ENCODE data around the gene INCENP. TPM values are rescaled to one million over a fixed set of nuclear protein-coding genes. Genes with fewer than 3 reads are reported as not detected.

INCENP gene
- total RNA-seq, 1 experiment from 2014 or later: 48.8 TPM

- no peak overlapping the region for H3K9ac ChIP-seq (ENCODE audit: low read length)
- no peaks in the 10 kb centered on the region for H3K79me2 ChIP-seq (ENCODE audit: low read length)
- H3K4me3 ChIP-seq (ENCODE audit: low read length): no peak overlapping the region
- no peaks in the 10 kb centered on the region for H3K9me2 ChIP-seq (replicated peaks; ENCODE audit: insufficient read depth, low read length)
- no peaks in the 10 kb centered on the region for H4K20me1 ChIP-seq (ENCODE audit: insufficient read depth, low read depth, low read length)
- no peak overlapping the region for H3K27ac ChIP-seq (ENCODE audit: low read length)
- 0 out of 2 replicates have a peak, but pooled peaks cover 3% of the 10 kb centered on the region for H3K36me3 ChIP-seq (ENCODE audit: insufficient read depth, low read length)
- no peaks in the 10 kb centered on the region; the same call in 1 of the 2 replicates for H3K4me1 ChIP-seq (ENCODE audit: low read length)
- H3K27me3 ChIP-seq (ENCODE audit: low read length): 0 out of 2 replicates have a peak, but pooled peaks cover 2% of the 10 kb centered on the region
- no peak for DNase-seq
- peaks cover 8% of the 10 kb centered on the region; the same call in 1 of the 2 replicates for H3K9me3 ChIP-seq (ENCODE audit: low read length)
- no peak overlapping the region for H3K4me2 ChIP-seq (ENCODE audit: low read depth, low read length, poor library complexity, severe bottlenecking)
- no peak overlapping the region for H2AFZ ChIP-seq (ENCODE audit: low read length)
These were observed 7.4 kb upstream of the INCENP start for GRCh38 chr11:62116451-62116850.

GRCh38 chr11:62119569-62119968 is 4.2 kb upstream of the INCENP start:
- Histone ChIP-seq H3K4me2 (ENCODE audit: low read depth, low read length, poor library complexity, severe bottlenecking) (no peak overlapping the region), H3K9me3 (ENCODE audit: low read length) (peaks cover 8% of the 10 kb centered on the region; the same call in 1 of the 2 replicates), H3K27ac (ENCODE audit: low read length) (no peak overlapping the region), H3K9ac (ENCODE audit: low read length) (no peak overlapping the region), H3K36me3 (ENCODE audit: insufficient read depth, low read length) (0 out of 2 replicates have a peak, but pooled peaks cover 3% of the 10 kb centered on the region), H3K4me1 (ENCODE audit: low read length) (peaks cover 7% of the 10 kb centered on the region), H3K27me3 (ENCODE audit: low read length) (0 out of 2 replicates have a peak, but pooled peaks cover 2% of the 10 kb centered on the region), H3K9me2 (replicated peaks; ENCODE audit: insufficient read depth, low read length) (no peaks in the 10 kb centered on the region), H2AFZ (ENCODE audit: low read length) (no peak overlapping the region), H3K79me2 (ENCODE audit: low read length) (peaks cover 8% of the 10 kb centered on the region), H4K20me1 (ENCODE audit: insufficient read depth, low read depth, low read length) (0 out of 2 replicates have a peak, but pooled peaks cover under 1% of the 10 kb centered on the region), H3K4me3 (ENCODE audit: low read length) (no peak overlapping the region)
- DNase-seq: no peak

GRCh38 chr11:62120001-62120400 is 3.8 kb upstream of the INCENP start:
- no peak for DNase-seq
- no peaks in the 10 kb centered on the region for H3K9me2 ChIP-seq (replicated peaks; ENCODE audit: insufficient read depth, low read length)

GRCh38 chr11:62120431-62120830 is 3.4 kb upstream of the INCENP start:
- Histone ChIP-seq H3K27ac (ENCODE audit: low read length) (no peak overlapping the region), H2AFZ (ENCODE audit: low read length) (no peak overlapping the region)
- DNase-seq: no peak

More at GRCh38 chr11:62120001-62120400, 3.8 kb upstream of the INCENP start:
- H2AFZ ChIP-seq (ENCODE audit: low read length): no peak overlapping the region
- no peak overlapping the region for H3K27ac ChIP-seq (ENCODE audit: low read length)
- no peak overlapping the region for H3K4me3 ChIP-seq (ENCODE audit: low read length)
- H3K4me2 ChIP-seq (ENCODE audit: low read depth, low read length, poor library complexity, severe bottlenecking): no peak overlapping the region
- no peak overlapping the region for H3K9ac ChIP-seq (ENCODE audit: low read length)
- peaks cover 5% of the 10 kb centered on the region; the same call in 1 of the 2 replicates for H4K20me1 ChIP-seq (ENCODE audit: insufficient read depth, low read depth, low read length)
- H3K9me3 ChIP-seq (ENCODE audit: low read length): peaks cover 8% of the 10 kb centered on the region; the same call in 1 of the 2 replicates
- H3K79me2 ChIP-seq (ENCODE audit: low read length): peaks cover 12% of the 10 kb centered on the region
- H3K27me3 ChIP-seq (ENCODE audit: low read length): 0 out of 2 replicates have a peak, but pooled peaks cover 2% of the 10 kb centered on the region
- H3K36me3 ChIP-seq (ENCODE audit: insufficient read depth, low read length): 0 out of 2 replicates have a peak, but pooled peaks cover 3% of the 10 kb centered on the region
- peaks cover 9% of the 10 kb centered on the region for H3K4me1 ChIP-seq (ENCODE audit: low read length)

GRCh38 chr11:62122076-62122475 is 1.7 kb upstream of the INCENP start:
- Histone ChIP-seq H3K27ac (ENCODE audit: low read length) (no peak overlapping the region), H3K4me2 (ENCODE audit: low read depth, low read length, poor library complexity, severe bottlenecking) (no peak overlapping the region), H3K9me3 (ENCODE audit: low read length) (no peaks in the 10 kb centered on the region), H4K20me1 (ENCODE audit: insufficient read depth, low read depth, low read length) (peaks cover 13% of the 10 kb centered on the region; the same call in 1 of the 2 replicates), H3K27me3 (ENCODE audit: low read length) (no peaks in the 10 kb centered on the region), H2AFZ (ENCODE audit: low read length) (no peak overlapping the region), H3K4me1 (ENCODE audit: low read length) (peaks cover 26% of the 10 kb centered on the region), H3K36me3 (ENCODE audit: insufficient read depth, low read length) (no peaks in the 10 kb centered on the region), H3K9ac (ENCODE audit: low read length) (no peak overlapping the region), H3K4me3 (ENCODE audit: low read length) (no peak overlapping the region), H3K9me2 (replicated peaks; ENCODE audit: insufficient read depth, low read length) (no peaks in the 10 kb centered on the region), H3K79me2 (ENCODE audit: low read length) (peaks cover 33% of the 10 kb centered on the region)
- peak; percentile 61 for DNase-seq

More at GRCh38 chr11:62120431-62120830, 3.4 kb upstream of the INCENP start:
- H3K36me3 ChIP-seq (ENCODE audit: insufficient read depth, low read length): 0 out of 2 replicates have a peak, but pooled peaks cover 3% of the 10 kb centered on the region
- H4K20me1 ChIP-seq (ENCODE audit: insufficient read depth, low read depth, low read length): peaks cover 7% of the 10 kb centered on the region; the same call in 1 of the 2 replicates
- H3K79me2 ChIP-seq (ENCODE audit: low read length): peaks cover 16% of the 10 kb centered on the region
- H3K27me3 ChIP-seq (ENCODE audit: low read length): 0 out of 2 replicates have a peak, but pooled peaks cover 2% of the 10 kb centered on the region
- H3K9me3 ChIP-seq (ENCODE audit: low read length): peaks cover 8% of the 10 kb centered on the region; the same call in 1 of the 2 replicates
- no peak overlapping the region for H3K9ac ChIP-seq (ENCODE audit: low read length)
- no peaks in the 10 kb centered on the region for H3K9me2 ChIP-seq (replicated peaks; ENCODE audit: insufficient read depth, low read length)
- H3K4me1 ChIP-seq (ENCODE audit: low read length): peaks cover 13% of the 10 kb centered on the region
- no peak overlapping the region for H3K4me3 ChIP-seq (ENCODE audit: low read length)
- no peak overlapping the region for H3K4me2 ChIP-seq (ENCODE audit: low read depth, low read length, poor library complexity, severe bottlenecking)

- DNase-seq: peak; percentile 72
- peak overlapping the region; percentile 91 for H3K9ac ChIP-seq (ENCODE audit: low read length)
- H3K4me1 ChIP-seq (ENCODE audit: low read length): peaks cover 26% of the 10 kb centered on the region
- H3K4me3 ChIP-seq (ENCODE audit: low read length): peak overlapping the region; percentile 82
- peaks cover 4% of the 10 kb centered on the region; the same call in 1 of the 2 replicates for H3K36me3 ChIP-seq (ENCODE audit: insufficient read depth, low read length)
- peaks cover 56% of the 10 kb centered on the region for H3K79me2 ChIP-seq (ENCODE audit: low read length)
- H3K9me3 ChIP-seq (ENCODE audit: low read length): no peaks in the 10 kb centered on the region
- H3K9me2 ChIP-seq (replicated peaks; ENCODE audit: insufficient read depth, low read length): no peaks in the 10 kb centered on the region
- peak overlapping the region; percentile 20; the same call in 1 of the 2 replicates for H2AFZ ChIP-seq (ENCODE audit: low read length)
- H4K20me1 ChIP-seq (ENCODE audit: insufficient read depth, low read depth, low read length): peaks cover 18% of the 10 kb centered on the region; the same call in 1 of the 2 replicates
- H3K4me2 ChIP-seq (ENCODE audit: low read depth, low read length, poor library complexity, severe bottlenecking): peak overlapping the region; percentile 91
- no peaks in the 10 kb centered on the region for H3K27me3 ChIP-seq (ENCODE audit: low read length)
- peak overlapping the region; percentile 51; the same call in 1 of the 2 replicates for H3K27ac ChIP-seq (ENCODE audit: low read length)
These were observed 639 bp downstream of the INCENP start for GRCh38 chr11:62124186-62125113.

GRCh38 chr11:62125316-62125715 is 1.5 kb downstream of the INCENP start:
- peak; percentile 58 for DNase-seq
- no peak overlapping the region for H2AFZ ChIP-seq (ENCODE audit: low read length)
- peaks cover 26% of the 10 kb centered on the region for H3K4me1 ChIP-seq (ENCODE audit: low read length)
- peak overlapping the region; percentile 91 for H3K9ac ChIP-seq (ENCODE audit: low read length)
- peak overlapping the region; percentile 91 for H3K4me2 ChIP-seq (ENCODE audit: low read depth, low read length, poor library complexity, severe bottlenecking)
- peaks cover 5% of the 10 kb centered on the region for H3K36me3 ChIP-seq (ENCODE audit: insufficient read depth, low read length)
- no peaks in the 10 kb centered on the region for H3K9me2 ChIP-seq (replicated peaks; ENCODE audit: insufficient read depth, low read length)
- H3K79me2 ChIP-seq (ENCODE audit: low read length): peaks cover 65% of the 10 kb centered on the region
- no peaks in the 10 kb centered on the region for H3K27me3 ChIP-seq (ENCODE audit: low read length)
- no peaks in the 10 kb centered on the region for H3K9me3 ChIP-seq (ENCODE audit: low read length)
- H4K20me1 ChIP-seq (ENCODE audit: insufficient read depth, low read depth, low read length): peaks cover 18% of the 10 kb centered on the region; the same call in 1 of the 2 replicates
- H3K4me3 ChIP-seq (ENCODE audit: low read length): peak overlapping the region; percentile 82
- H3K27ac ChIP-seq (ENCODE audit: low read length): no peak overlapping the region

GRCh38 chr11:62125881-62126280 is 2.1 kb downstream of the INCENP start:
- peak; percentile 61 for DNase-seq

More at GRCh38 chr11:62125881-62126280, 2.1 kb downstream of the INCENP start:
- H3K9me2 ChIP-seq (replicated peaks; ENCODE audit: insufficient read depth, low read length): no peaks in the 10 kb centered on the region
- H4K20me1 ChIP-seq (ENCODE audit: insufficient read depth, low read depth, low read length): peaks cover 22% of the 10 kb centered on the region; the same call in 1 of the 2 replicates
- peak overlapping the region; percentile 82 for H3K4me3 ChIP-seq (ENCODE audit: low read length)
- peak overlapping the region; percentile 91 for H3K4me2 ChIP-seq (ENCODE audit: low read depth, low read length, poor library complexity, severe bottlenecking)
- no peaks in the 10 kb centered on the region for H3K9me3 ChIP-seq (ENCODE audit: low read length)
- H3K9ac ChIP-seq (ENCODE audit: low read length): peak overlapping the region; percentile 91
- peaks cover 9% of the 10 kb centered on the region for H3K36me3 ChIP-seq (ENCODE audit: insufficient read depth, low read length)
- H3K4me1 ChIP-seq (ENCODE audit: low read length): peaks cover 26% of the 10 kb centered on the region
- H3K27ac ChIP-seq (ENCODE audit: low read length): no peak overlapping the region
- H3K79me2 ChIP-seq (ENCODE audit: low read length): peaks cover 71% of the 10 kb centered on the region
- no peak overlapping the region for H2AFZ ChIP-seq (ENCODE audit: low read length)
- H3K27me3 ChIP-seq (ENCODE audit: low read length): no peaks in the 10 kb centered on the region
